Activated naive CD4-positive, alpha-beta T cell (primary cell): ENCODE measurements around the gene PERM1.
"Not testable (repeated sequence)": the region's sequence is repeated elsewhere in the genome, so short reads cannot be mapped to it uniquely, and the experiment has no call there.

Experiments used
- DNase-seq, 4 experiments: peaks; one replicate each; lab custom pipeline; 2025; lab: John Stamatoyannopoulos, UW

Gene PERM1

DNA sequence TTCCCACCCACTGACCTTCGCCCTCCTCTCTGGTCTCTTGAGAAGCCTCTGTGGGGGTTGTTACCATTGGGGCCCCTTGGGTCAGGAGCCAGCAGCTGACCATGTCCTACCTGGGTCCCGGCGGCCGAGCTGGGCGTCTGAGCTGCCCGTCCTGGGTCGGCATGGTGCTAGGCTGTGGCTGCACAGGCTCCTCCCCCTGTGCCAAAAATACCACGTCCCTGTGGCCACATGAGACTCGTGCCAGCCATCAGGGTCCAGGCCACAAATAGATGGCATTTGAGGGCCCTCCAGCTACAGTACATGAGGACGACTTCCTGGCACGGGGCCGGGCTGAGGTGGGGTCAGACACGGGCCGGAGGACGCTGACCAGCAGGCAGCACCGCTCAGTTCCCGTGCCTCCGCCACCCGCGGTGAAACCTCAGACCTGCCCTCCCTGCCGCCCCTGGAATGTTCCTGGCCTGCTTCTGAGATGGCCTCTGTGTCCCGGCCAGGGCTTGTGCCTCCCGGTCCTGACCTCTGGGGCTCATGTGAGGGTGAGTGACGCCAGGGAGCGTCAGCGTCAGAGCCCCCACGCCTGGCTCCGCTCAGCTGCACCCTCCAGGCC, at the start of gene PERM1:
Gene PERM1 (minus strand): TSS at position 139 of the 604 bp plus-strand sequence. CDS start 1,064 bp downstream, outside the sequence.
- DNase-seq, result no peak

DNA sequence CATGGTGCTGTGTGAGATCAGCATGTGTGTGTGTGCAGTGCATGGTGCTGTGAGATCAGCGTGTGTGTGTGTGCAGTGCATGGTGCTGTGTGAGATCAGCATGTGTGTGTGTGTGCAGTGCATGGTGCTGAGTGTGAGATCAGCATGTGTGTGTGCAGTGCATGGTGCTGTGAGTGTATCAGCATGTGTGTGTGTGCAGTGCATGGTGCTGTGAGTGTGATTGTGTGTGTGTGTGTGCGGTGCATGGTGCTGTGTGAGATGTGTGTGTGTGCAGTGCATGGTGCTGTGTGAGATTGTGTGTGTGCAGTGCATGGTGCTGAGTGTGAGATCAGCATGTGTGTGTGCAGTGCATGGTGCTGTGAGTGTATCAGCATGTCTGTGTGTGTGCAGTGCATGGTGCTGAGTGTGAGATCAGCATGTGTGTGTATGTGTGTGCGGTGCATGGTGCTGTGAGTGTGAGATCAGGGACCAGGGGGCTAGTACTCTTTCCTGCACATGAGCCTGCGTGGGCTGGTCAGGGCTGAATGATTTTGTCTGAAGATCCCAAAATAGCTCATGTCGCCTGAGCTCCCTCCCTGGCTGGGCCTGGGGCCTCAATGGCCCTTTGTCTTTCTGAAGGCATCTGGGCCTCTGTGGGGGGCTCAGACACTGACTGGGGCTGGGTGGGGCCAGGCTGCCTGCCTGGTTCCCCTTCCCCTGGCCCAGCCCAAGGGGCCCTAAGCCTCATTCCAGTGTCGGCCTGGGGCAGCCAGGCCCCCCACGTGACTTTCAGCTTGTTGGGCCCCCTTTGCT, 49.2 kb upstream of the PERM1 start:
- not testable (repeated sequence) for DNase-seq

DNA sequence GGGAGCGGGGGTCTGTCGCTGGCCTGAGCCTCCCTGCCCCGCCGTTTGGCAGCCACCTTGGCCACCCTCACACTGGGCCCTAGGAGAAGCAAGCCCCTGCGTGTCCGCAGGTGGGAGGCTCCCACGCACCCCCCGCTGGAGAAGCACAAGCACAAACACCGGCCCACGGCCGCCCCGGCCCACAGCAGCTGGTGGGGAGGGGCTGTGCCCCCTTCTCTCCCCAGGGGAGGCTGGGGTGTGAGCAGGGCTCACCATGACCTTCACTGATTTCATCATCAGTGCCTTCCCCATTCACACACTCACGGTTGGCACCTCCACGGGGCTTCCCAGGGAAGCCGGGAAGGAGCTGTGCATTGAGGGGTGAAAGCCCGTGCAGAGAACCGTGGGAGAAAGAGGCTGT, 45.9 kb upstream of the PERM1 start:
- no peak for DNase-seq

DNA sequence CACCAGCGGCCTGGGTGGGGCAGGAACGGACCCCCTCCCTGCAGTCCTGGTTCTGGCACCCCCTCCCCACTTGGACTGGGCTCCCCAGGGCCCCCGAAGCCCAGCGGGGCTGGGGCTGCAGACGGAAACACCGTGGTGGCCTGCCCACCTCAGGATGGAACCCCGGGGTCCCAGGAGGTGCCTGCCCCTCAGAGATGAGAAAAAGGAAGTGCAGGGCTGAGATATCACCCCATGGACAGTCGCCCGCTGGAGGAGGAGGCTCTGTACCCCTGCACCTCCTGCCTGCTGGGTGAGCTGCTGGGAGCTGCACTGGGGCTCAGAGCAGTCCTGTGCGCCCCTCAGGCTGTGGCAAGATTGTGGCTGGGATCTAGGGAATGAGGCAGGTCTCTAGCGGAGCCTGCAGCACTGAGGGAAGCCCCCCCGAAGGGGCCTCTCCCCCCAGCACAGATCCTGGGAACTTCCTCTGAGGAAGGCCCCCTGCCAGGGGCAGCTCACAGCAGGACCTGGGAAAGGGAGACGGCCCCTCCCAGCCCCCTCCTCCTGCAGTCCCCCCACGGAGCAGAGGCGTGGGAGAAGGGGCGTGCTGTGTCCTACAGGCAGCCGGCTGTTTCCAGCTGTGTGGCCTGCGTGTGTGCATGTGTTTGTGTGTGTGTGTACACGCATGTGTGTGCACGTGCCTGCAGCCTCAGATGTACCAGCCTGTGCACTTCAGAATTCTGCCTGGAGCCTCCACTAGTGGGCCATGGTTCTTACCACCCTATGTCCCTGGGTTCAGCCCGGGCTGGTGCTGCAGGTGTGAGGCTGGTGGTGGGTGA, 44.9 kb upstream of the PERM1 start:
- DNase-seq, result no peak

GRCh38 chr1:1025730-1026129, 43.8 kb upstream of the PERM1 start:
- DNase-seq, result no peak

DNA sequence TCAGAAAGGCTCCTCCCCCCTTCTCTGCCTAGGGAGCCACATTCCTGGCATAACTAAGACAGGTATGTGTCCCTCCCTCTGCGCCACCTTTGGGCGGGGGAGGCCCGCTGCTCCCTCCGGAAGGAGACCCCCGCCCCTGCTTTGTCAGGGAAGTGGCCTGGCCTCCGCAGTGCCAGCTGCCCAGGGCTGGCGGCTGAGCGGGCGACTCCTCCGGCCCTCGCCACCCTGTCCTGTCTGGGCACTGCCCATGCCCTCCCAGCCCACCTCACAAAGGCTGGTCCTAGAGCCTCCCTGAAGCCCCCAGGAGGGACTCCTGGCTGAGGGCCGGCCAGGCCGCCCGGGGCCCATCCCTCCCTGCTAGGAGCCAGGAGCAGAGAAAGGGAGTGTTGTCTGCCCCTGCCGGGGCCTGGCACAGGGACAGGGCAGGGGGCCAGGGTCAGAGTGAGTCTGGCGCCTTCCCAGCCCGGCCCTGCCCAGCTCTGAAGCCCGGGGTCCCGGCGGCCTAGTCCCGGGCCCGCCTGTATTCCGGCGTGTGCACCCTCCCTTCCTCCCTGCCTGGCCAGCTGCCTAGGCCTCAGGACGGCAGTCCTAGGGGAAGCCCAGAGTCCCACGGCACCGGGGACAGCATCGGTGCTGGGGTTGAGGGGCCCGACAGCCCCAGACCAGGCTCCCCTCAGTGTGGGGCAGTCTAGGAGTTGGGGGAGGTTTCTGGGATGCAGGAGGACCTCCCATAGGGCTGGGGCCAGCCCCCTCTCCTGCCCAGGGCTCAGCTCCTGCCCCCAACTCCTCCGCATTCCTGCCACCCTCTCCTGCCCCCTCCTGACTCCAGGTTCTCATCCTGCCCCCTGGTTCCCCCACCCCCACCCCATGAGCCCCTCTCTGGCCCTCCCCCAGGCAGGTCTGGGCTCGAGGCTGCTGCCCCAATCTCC, 43.1 kb upstream of the PERM1 start:
- DNase-seq, result no peak

- no peak for DNase-seq
Measured at GRCh38 chr1:1024149-1024770, 42.4 kb upstream of the PERM1 start.

- no peak for DNase-seq
Measured at GRCh38 chr1:1023700-1024099, 41.8 kb upstream of the PERM1 start.

DNA sequence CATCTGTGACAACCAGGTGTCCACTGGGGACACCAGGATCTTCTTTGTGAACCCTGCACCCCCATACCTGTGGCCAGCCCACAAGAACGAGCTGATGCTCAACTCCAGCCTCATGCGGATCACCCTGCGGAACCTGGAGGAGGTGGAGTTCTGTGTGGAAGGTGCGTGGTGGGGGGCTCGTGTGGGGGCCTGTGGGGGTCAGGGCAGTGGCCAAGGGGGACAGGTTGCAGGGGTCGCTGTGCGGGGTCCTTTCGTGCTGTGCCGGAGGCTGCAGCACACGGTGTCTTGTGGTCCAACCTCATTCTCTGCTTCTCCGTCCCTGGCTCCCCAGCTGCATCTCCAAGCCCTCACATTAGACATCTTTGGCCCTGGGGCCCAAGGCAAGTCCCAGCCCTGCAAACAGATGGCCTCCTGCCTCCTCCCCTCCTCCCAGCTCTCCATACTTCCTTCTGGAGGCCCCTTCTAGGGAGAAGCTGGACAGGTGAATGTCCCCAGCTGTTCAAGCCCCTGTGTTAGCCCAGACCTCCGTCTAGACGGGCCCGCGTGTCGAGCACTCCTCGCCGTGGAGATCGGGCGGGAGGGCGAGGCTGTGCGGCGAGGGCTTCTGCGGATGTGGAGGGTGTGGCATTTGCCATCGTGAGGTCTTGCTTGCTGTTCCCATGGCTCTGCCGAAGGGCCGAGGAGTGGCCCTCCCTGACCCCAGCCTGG, 40.6 kb upstream of the PERM1 start:
- DNase-seq, result no peak

DNA sequence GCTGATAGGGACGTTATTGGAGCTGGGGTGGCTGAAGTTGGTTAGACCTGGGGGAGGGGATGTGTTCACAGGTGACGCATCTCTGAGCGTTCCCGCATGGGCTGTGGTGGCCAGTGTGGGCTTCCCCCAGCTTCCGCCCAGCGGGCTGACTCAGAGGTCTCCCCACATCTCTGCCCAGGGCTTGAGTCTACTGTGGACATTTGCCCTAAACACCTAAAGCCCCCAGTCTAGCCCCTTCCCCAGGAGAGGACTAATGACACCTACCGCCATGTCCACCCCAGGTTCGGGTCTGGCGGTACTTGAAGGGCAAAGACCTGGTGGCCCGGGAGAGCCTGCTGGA, 40.0 kb upstream of the PERM1 start:
- DNase-seq, result no peak

- DNase-seq, result no peak
Measured at GRCh38 chr1:1021010-1021919, 39.4 kb upstream of the PERM1 start.

GRCh38 chr1:1020415-1021009, 38.6 kb upstream of the PERM1 start:
- peak in 1 of 4 experiments; percentile 45 for DNase-seq

- DNase-seq, result no peak
Measured at GRCh38 chr1:1020000-1020404, 38.1 kb upstream of the PERM1 start, which contains the start of gene AGRN. AGRN (plus strand) TSS chr1:1020120; CDS start chr1:1020173, 53 bp downstream.

GRCh38 chr1:1019122-1019999, 37.5 kb upstream of the PERM1 start:
- DNase-seq, result peak; percentile 49 to 83 (median 60)

DNA sequence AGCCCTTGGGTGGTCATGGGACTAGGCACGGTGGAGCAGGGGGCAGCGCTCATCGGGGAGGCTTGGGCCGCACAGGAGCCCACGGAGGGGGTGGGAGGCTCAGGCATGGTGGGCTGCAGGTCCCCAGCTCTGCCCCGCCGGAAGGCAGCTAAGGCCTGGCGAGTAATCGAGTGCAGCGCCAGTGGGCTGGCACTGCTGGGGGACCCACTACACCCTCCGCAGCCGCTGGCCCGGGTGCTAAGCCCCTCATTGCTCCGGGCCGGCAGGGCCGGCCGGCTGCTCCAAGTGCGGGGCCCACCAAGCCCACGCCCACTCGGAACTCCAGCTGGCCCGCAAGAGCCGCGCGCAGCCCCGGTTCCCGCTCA, 36.4 kb upstream of the PERM1 start:
- not testable (repeated sequence) for DNase-seq

- DNase-seq, result not testable (repeated sequence)
Measured at GRCh38 chr1:1017397-1018320, 35.8 kb upstream of the PERM1 start.
